Kidney epithelial cell (primary cell): ENCODE results near the gene SLC35F3. TPM values are rescaled to one million over a fixed set of nuclear protein-coding genes. Genes with fewer than 3 reads are reported as not detected.

Experiments
- DNase-seq: peaks from one replicate; pipeline ENCODE4 v3.0.0-alpha.2; 2010; ENCODE audit warnings: low read depth
- H3K27me3 ChIP-seq: 2 replicates; pipeline ENCODE4 v1.6.0; 2011; ENCODE audit warnings: low read length; ENCODE audit not compliant: control insufficient read depth, insufficient read depth
- H3K36me3 ChIP-seq: 2 replicates; pipeline ENCODE4 v1.5.1; 2011; ENCODE audit warnings: low read length; ENCODE audit not compliant: control insufficient read depth, insufficient read depth
- H3K4me3 ChIP-seq: 2 replicates; pipeline ENCODE4 v1.5.1; 2011; ENCODE audit warnings: low read depth, mild to moderate bottlenecking, control low read depth, low read length
- CTCF ChIP-seq: IDR thresholded peaks from 2 replicates; pipeline ENCODE4 v1.5.1; 2011; ENCODE audit warnings: mild to moderate bottlenecking, moderate library complexity, low read length, control low read depth, inconsistent platforms; ENCODE audit not compliant: insufficient read depth, poor library complexity, severe bottlenecking
- total RNA-seq: library from RNA; depleted of rRNA; stranded (reverse); fragments of >200 nt; gene quantifications from 2 replicates; pipeline ENCODE4 v1.2.3, GENCODE V29; 2015

The SLC35F3 gene
- total RNA-seq, 1 donor from 2014 or later: 1.1 TPM

- no peaks in the 10 kb centered on the region for H3K36me3 ChIP-seq
- H3K27me3 ChIP-seq: no peaks in the 10 kb centered on the region
- no peak overlapping the region for H3K4me3 ChIP-seq
- no peak for DNase-seq
- no peak for TF ChIP-seq CTCF
These were observed 387.5 kb downstream of the SLC35F3 start for GRCh38 chr1:234292011-234292410.

- Histone ChIP-seq H3K27me3 (no peaks in the 10 kb centered on the region), H3K4me3 (no peak overlapping the region), H3K36me3 (no peaks in the 10 kb centered on the region)
- TF ChIP-seq CTCF: no peak
- DNase-seq: no peak
These were observed 388.1 kb downstream of the SLC35F3 start for GRCh38 chr1:234292548-234292947.

GRCh38 chr1:234294109-234294817, 389.8 kb downstream of the SLC35F3 start:
- no peaks in the 10 kb centered on the region for H3K36me3 ChIP-seq
- H3K27me3 ChIP-seq: no peaks in the 10 kb centered on the region
- no peak for DNase-seq
- H3K4me3 ChIP-seq: no peak overlapping the region
- TF ChIP-seq CTCF: no peak

GRCh38 chr1:234295068-234295467, 390.6 kb downstream of the SLC35F3 start:
- Histone ChIP-seq H3K4me3 (no peak overlapping the region), H3K27me3 (no peaks in the 10 kb centered on the region), H3K36me3 (no peaks in the 10 kb centered on the region)
- no peak for TF ChIP-seq CTCF
- DNase-seq: no peak

- Histone ChIP-seq H3K36me3 (no peaks in the 10 kb centered on the region), H3K27me3 (no peaks in the 10 kb centered on the region), H3K4me3 (no peak overlapping the region)
- DNase-seq: no peak
- no peak for TF ChIP-seq CTCF
These were observed 391.1 kb downstream of the SLC35F3 start for GRCh38 chr1:234295626-234296025.

GRCh38 chr1:234296496-234296895, 392.0 kb downstream of the SLC35F3 start:
- no peaks in the 10 kb centered on the region for H3K36me3 ChIP-seq
- no peak for DNase-seq
- no peak for TF ChIP-seq CTCF
- H3K27me3 ChIP-seq: no peaks in the 10 kb centered on the region
- no peak overlapping the region for H3K4me3 ChIP-seq
